Testis (tissue), 2 donors: ENCODE data around the gene OXCT2.
"Not testable (repeated sequence)": the region's sequence is repeated elsewhere in the genome, so short reads cannot be mapped to it uniquely, and the experiment has no call there.

Source experiments
- POLR2A ChIP-seq: fragments of 450-650 bp; IDR thresholded peaks from one replicate; pipeline ENCODE4 v1.6.1; 2017; ENCODE audit warnings: antibody characterized with exemption, mild to moderate bottlenecking, moderate library complexity
- TF ChIP-seq, protein P1 (sequence below), 3 experiments: fragments of 450-650 bp in 2 of 3; fragments of 200-600 bp in 1 of 3; sonication (generic) in 1 of 3; IDR thresholded peaks; one replicate each; pipeline ENCODE4 v1.5.1; 2016 to 2019; ENCODE audit warnings: antibody characterized with exemption in 3 of 3, mild to moderate bottlenecking in 2 of 3, moderate library complexity in 1 of 3

DNA sequence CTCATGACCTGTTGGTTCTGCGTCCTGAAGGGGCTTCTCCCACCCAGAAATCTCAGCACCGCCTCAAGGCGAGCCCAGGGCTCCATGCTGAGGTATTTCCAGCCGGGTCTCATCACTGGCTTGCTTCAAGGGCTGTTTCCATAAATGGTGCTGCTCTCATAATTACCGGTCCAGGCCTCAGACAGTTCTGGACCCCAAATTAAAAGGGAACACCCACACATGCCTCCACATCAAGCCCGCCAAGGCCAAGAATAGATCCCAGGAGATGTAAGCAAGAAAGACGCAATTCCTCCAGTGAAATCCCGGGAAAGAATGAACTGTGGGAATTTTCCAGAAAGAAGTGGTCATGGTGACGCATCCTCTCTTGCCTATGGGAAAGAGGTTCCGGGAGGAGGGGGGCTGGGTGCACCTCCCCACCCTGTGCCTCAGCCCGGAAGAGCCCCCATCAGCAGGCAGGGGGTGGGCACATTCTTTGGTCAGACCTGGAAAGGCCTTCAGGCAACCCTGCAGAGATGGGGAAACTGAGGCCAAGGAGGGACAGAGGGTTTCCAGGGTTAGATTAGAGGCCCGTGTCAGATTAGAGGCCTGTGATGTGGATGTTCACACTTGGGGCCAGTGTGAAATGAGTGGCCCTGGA lies 7.4 kb upstream of the OXCT2 start:
- TF ChIP-seq, protein P1, sequence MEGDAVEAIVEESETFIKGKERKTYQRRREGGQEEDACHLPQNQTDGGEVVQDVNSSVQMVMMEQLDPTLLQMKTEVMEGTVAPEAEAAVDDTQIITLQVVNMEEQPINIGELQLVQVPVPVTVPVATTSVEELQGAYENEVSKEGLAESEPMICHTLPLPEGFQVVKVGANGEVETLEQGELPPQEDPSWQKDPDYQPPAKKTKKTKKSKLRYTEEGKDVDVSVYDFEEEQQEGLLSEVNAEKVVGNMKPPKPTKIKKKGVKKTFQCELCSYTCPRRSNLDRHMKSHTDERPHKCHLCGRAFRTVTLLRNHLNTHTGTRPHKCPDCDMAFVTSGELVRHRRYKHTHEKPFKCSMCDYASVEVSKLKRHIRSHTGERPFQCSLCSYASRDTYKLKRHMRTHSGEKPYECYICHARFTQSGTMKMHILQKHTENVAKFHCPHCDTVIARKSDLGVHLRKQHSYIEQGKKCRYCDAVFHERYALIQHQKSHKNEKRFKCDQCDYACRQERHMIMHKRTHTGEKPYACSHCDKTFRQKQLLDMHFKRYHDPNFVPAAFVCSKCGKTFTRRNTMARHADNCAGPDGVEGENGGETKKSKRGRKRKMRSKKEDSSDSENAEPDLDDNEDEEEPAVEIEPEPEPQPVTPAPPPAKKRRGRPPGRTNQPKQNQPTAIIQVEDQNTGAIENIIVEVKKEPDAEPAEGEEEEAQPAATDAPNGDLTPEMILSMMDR (IDR thresholded peaks at IDR 0.05): not testable (repeated sequence)
- TF ChIP-seq POLR2A: not testable (repeated sequence)
